Embryonic facial prominence (tissue), 1 donor: Measurements from ENCODE around the gene COL28A1.
"Not testable (repeated sequence)": the region's sequence is repeated elsewhere in the genome, so short reads cannot be mapped to it uniquely, and the experiment has no call there.

ENCODE experiments used
- DNase-seq: peaks from one replicate; pipeline ENCODE4 v3.0.0-alpha.2; 2016; ENCODE audit errors: extremely low spot score

Gene COL28A1

DNA sequence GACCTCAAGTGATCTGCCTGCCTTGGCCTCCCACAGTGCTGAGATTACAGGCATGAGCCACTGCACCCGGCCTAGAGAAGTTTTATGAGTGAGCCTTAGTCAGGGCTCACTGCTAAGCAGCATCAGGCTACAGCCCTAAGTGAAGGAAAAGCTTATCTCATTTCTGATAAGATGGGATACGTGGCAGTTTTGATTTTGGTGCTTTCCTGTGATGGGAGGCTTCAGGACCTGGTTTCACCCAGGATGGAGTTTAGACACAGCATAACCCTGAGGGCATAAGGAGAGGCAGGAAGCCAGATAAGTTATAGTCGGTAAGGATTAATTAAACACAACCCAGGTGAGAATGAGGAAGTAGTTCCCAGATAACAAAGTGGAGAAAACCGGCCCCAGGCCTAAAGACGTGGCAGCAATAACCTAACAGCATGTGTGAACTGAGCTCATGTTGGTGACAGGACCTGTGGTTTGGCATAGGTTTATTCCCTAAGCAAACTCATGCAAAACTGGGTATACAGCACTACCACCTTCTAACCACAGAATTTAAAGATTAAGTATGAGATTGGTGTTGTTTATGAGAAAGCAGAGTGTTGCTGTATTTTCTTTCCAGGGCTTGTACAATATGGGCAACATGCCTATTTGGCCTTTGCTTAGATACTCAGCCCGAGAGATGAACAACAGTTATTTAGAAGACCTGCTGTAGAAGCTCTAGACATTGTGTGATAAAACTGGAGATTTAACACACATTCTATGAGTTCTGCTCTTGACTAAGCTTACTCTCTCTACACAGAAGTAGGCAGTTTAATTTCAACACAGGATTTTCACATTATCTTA lies 119.4 kb downstream of the COL28A1 start:
- no peak for DNase-seq

DNA sequence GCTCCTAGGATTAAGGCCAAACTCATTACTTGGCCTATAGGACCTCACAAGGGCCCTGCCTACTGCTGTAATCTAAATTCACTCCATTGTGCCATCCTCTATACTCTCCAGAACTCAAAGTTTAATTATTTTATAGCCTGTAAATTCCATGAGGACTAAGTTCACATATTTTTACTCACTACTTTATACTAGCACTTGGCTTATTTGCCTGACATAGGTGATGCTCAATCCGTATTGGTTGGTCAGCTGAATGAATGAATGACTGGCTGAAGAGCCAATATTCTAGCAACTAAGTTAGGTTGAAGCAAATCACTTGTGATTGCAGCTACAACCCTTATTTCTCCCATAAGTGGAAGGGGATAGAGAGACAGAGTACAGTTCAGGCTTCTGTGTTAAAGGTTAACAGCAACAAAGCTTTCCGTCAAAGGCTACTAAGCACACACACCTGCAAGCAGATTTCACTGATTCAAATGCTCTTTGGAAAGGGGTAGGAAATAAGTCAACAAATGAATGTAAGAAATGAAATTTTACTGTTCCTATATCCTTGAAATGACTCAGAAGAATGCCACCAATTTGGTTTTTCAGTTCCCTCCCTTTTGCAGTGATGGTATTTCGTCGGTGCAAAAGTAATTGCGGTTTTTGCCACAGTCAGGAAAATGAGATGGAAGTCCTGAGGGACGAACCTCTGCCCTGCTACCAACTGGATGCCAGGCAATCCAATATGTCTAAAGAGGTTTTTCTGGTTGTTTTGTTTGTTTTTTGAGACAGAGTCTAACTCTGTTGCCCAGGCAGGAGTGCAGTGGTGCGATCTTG lies 120.7 kb downstream of the COL28A1 start:
- no peak for DNase-seq

DNA sequence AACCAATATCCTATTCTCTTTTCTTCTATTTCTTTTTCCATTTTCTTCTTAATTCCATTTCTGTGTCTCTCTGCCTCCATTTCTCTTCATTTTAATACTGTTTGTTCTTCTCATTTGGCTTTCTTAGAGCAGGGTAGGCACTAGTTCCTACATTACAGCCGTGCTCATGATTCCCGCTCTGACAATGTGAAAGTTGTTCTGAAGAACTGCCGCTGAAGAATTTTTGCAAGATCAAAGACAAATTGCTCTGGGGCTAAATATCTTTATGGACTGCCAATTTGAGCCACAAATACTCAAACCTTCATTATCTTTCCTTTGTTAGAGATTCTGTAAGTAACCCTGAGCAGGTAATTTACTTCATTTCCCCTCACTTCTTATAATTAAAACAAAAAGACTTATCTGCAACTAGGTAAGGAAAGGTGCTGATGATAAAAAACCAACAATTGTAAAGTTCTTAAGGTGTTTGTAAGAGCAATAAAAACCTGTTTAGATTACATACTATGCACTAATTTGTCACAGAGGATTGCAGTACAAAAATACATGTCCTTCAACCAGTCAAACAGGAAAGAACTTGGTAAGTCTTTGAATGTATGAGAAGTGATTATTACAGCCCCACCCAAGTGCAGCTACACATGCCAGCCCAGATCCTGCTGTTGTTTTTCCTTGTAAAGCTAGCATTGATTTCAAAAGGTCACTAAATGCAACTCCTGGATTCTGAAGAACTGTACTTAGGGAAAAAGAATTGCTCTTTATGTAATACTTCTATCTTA lies 127.5 kb downstream of the COL28A1 start:
- no peak for DNase-seq

DNA sequence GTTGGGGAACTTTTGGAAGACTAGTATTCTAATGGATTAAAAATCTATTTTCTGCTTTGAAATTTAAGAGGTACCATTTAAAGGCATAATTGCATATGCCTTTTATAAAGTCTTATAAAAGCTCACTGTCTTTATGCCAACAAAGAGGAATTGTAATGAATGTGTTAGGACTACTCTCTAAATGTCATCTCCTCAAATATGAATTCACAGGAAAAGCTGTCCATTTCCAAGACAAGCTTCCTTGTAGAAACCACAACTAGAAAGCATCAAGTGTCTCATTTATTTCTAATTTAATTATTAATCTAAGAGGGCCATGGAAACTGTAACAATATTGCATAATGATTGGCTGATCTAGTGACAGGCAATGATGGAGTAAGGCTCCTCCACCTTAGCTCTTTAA lies 130.2 kb downstream of the COL28A1 start:
- no peak for DNase-seq

DNA sequence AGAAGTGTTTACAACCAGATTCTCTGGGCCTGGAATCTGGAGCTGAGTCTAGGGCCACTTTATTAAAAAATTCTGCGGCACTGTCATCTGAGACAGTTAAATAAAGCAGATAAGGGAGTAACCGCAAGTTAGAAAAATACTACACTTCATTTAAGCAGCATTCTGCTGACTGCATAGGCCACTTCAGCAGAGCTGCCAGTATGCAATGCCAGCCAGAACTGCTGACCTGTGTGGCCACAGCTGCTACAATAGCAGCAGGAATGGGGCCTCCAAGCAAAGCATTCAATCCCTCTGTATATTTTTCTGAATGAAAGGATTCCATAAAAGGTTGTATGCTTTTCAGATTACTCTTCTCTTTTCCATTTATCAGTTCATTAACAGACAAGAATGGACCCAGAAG lies 136.0 kb downstream of the COL28A1 start:
- no peak for DNase-seq

DNA sequence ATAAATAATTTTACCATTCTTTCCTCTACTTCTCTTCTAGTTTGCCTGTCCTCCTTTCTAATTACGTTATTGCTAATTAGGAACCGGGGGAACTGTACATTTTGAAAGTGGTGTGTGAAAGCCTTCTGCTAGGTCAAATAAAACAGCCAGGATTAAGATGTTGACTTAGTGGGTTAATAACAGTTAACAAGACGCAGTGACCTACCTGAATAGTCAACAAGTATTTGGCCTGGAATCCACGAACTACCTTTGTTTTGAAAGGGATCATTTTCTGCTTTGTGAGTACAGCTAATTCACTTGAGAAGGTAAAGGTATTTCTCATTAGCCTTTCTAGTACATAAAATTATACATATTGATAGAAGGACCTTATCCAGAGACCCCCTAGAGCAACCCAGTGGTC lies 139.9 kb downstream of the COL28A1 start:
- no peak for DNase-seq

DNA sequence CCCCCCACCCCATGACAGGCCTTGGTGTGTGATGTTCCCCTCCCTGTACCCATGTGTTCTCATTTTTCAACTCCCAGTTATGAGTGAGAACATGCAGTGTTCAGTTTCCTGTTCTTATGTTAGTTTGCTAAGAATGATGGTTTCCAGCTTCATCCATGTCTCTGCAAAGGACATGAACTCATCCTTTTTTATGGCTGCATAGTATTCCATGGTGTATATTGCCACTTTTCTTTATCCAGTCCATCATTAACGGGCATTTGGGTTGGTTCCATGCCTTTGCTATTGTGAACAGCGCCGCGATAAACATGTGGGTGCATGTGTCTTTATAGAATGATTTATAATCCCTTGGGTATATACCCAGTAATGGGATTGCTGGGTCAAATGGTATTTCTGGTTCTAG lies 147.5 kb downstream of the COL28A1 start:
- DNase-seq: not testable (repeated sequence)

DNA sequence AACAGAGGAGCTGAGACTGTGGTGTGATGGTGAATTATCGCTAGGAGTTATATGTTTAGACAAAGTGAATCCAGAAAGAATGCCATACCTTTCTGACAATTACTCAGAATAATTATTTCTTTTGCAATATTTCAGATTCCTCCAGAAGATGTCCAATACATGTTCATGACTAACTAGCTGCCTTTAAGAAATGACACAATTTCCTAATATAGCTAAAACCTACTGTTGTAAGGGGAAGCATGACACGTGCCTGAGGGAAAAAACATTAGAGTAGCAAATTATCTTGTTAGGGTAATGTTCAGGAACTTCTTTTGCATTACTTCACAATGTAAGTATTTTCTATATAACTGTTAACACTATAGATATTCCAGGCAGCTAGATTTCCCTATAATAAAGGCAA lies 150.3 kb downstream of the COL28A1 start:
- no peak for DNase-seq

DNA sequence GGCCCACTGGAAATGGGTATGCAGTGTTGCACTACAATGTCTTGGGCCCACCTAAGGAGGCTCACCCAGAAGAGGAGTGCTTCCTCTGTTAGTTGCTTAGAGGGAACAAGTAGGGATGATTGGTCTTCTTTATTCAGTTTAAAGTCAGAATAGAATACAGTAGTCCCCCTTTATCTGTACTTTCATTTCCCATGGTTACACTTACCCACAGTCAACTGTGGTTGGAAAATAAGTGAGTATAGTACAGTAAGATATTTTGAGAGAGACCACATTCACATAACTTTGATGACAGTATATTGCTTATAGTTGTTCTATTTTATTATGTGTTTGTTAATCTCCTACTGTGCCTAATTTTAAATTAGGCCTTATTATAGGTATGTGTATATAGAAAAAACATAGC lies 151.4 kb downstream of the COL28A1 start:
- no peak for DNase-seq

DNA sequence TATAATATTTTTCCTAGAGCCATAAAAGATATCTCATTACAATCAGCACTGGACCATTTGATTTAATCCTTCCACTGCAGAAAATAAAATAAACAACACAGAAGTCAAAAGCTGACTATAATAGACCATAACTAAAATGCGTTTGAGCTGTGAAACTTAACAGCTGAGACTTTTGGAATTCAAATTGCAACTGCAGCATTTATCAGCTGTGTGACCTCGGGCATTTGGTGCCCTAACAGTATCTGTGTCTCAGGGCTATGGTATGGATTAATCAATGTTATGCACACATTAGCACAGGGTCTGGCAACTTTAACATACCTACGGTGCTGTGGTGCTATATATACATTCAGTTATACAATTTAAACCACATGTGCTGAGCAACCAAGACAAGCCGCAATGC lies 160.1 kb downstream of the COL28A1 start:
- DNase-seq: no peak

DNA sequence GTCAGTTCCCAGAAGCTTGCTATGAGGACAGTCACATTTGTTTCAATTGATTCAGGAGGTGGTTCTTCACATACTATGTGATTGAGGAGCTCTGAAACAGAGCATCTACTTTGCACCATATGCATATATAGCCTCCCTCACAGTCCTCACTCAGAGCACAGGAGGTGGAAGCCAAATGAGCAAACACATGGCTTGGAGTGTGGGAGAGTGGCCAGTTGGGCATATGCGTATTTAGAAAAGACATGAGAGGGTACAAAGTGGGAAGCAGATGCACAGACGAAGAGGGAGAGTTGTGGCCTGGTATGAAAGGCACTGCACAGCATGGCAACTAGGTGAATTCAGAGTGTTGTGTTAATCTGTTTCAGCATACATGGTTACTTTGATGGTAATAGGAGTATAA lies 165.6 kb downstream of the COL28A1 start:
- DNase-seq: no peak

DNA sequence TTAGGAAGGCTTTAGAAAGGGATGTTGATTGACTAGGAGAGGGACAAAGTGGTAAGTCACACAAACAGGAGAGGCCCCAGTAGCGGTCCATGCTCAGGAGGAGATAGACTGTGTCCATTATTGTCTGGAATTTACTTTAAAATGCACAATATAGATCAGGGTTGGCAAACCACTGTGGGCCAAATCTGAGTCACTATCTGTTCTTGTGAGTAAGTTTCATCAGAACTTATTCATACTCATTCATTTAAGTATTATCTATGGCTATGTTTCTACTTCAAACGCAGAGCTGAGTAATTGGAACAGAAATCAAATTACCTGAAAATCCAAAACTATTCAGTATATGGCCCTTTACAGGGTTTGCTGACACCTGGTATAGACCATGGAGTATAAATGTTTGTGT lies 166.5 kb downstream of the COL28A1 start:
- DNase-seq: no peak

DNA sequence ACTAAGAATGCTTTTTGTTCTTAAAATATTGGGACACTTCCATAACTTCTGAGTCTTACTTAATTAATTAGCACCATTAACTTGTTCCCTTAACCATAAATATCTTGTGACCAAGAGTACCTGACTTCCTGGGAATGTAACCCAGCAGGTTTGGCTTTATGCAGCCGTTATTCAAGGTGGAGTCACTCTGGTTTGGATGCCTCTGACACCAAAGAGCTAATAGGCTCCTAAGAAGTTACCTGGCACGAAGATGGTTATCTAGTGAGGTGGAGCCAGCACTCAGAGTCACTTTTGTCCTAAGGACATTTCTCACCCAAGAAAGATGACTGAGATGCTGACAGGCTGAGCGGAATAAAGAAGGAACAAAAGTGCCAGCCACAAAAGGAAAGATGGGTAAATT lies 181.0 kb downstream of the COL28A1 start:
- DNase-seq: no peak

DNA sequence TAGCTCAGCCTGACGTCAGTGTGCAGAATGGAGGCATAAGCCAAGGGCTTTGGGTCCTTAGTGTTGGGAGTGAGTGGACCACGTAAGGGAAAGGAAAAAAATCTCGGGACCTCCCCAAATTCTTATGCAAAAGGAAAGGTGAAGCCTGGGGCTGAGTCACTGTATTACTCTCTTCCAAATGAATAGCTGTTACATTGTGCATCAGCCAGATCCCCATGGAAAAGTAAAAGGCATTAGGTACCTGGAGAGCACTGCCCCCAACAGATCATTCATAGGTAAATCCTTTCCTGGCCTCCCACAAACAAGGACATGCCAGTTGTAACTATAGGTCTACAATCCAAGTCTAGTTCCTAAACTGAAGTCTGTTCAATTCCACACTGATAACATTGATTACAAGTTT lies 182.8 kb downstream of the COL28A1 start:
- DNase-seq: no peak

DNA sequence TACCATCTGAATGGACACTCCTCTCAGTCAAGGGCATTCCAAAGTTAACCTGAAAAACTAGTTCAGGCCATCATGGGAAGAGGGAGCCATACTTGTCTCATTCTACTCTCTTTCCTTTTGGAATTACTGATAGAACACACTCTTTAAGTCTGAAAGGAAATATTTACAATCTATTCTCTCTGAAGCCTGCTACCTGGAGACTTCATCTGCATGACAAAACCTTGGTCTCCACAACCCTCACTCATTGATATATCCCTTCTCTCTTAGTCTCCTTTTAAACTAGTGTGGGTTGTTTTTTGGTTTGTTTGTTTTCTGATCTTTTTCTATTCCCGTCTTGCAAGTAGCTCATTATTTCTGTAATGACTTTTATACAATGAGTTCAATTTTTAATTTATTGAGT lies 183.8 kb downstream of the COL28A1 start:
- DNase-seq: no peak

DNA sequence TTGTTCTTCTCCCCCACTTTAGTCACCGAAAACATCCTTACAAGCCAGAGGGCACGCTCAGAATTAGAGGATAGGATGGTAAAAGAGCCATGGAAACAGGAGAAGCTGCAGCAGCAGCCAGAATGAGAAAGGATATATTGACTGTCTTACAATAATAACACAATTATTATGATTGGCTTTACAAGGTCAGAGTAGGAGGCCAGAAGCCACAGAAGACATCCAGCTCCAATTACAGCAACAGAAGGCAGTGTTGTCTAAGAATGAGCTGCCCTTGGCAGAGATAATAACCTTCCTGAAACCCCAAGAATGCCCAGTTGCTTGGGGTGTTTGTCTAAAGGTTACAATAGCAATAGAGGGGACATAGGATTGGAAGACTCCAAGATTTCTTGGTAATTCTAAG lies 184.5 kb downstream of the COL28A1 start:
- DNase-seq: no peak

DNA sequence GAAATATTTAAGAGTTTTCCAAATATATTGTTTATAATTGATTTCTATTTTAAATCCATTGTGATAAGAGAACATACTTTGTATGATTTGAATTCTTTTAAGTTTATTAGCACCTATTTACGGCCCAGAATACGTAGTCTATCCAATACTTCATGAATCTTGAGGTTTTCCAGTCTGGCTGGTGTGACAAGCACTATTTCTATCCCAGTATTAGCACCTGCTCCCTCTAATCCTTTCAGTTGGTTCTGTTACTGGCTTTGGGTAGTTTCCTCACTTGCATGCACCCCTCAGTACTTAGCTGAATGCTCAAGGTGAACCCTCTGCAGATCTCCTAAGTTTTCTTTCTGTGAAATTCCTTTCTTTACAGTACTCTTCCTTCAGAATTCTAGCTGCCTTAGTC lies 186.5 kb downstream of the COL28A1 start:
- DNase-seq: no peak

DNA sequence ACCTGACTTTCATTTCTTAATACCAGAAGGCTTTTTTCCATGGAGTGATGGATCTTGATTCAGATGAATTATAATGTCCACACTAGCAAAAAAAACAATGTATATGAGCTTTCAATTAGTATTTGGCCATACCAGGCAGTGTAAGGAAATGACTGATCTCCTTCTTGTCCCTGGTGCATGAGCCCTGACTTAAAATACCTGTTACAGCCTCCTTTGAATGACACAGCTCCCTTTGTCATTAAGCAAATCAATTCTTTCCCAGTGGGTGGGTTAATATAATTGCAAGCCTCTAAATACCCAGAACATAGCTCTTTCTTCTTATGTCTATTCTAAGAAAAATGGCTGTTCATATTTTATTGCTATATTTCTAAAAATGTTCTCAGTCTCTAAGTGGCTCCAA lies 188.6 kb downstream of the COL28A1 start:
- no peak for DNase-seq

DNA sequence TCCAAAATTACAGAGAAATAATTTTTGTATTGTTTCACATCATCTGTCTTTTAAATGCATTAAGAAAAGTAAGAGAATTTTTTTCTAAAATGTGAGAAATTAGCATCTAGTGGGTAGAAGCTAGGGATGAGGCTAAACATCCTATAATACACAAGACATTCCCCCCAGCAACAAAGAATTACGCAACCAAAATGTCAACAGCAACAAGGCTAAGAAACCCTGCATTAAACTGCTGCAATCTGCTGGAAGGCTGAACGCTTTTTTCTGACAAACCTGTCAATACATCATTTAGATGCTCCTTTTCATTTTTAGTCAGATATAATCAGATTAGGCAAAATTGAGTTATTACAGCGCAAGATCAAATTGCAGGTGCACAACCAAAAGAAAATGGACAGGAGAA lies 191.1 kb downstream of the COL28A1 start:
- no peak for DNase-seq

DNA sequence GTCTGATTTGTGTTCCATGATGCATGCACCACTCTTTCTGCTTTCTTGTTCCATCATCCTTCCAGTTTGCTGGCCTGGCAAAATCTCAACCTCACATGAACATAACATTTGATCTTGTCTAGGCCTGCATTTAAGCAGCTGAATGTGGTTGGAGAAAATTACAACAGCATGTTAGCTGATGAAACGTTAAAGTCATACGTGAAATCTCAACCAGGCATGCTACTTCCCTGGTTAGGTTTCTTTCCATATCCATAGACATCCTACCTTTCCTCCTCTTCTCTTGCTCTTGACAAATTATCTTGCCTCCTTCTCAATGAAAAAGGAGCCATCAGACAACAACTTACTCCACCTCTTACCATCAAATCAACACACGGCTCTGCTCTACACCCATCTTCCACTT lies 199.8 kb downstream of the COL28A1 start:
- DNase-seq: no peak

DNA sequence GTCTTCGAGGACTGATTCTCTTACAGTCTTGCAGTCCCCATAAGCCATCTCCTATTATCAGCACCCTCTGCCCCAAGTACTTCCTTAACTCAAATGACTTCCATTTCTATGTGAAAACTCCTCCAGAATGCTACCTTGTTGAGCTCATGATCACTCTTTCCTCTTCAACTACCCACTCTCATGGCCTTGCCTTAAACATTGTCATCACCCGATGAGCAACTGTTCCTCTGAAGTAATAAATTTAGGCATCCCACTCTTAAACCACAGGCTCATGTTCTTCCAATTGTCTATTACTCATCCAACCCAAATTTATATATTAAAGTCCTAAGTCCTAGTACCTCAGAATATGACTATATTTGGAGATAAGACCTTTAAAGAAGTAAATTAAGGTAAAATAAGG lies 200.5 kb downstream of the COL28A1 start:
- no peak for DNase-seq

DNA sequence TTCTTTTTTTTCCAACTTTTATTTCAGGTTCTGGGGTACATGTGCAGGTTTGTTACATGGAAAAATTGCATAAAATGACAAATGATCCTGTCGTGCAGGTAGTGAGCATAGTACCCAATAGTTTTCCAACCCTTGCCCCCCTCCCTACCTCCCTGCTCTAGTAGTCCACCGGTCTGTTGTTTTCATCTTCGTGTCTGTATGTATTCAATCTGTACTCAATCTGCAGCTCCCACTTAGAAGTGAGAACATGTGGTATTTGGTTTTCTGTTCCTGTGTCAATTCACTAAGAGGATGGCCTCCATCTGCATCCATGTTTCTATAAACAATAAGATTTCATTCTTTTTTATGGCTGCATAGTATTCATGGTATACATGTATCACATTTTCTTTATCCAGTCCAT lies 202.1 kb downstream of the COL28A1 start:
- DNase-seq: no peak

DNA sequence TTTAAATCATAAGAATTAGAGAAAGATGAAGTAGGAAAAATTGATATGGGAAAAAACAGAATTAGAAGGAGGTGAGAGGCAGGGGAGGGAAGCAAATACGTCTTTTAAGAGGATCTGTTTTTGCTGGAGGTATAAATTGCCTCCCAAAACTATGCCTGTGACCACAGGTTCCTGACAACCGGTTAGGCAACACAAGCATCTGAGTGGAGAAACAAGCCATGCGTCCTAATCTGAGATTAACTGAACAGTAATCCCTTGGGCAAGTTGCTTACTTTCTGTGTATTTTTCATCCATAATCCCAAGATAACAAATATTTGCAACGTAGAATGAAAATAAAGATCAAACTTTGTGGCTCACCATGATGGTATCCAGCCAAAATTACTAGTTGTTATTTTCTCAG lies 204.2 kb downstream of the COL28A1 start:
- no peak for DNase-seq
